Natural killer cell (primary cell): ENCODE results near the gene TRAPPC2B. TPM values are rescaled to one million over a fixed set of nuclear protein-coding genes. Genes with fewer than 3 reads are reported as not detected.

Experiments used
- ATAC-seq, 3 donors: fragments of 150-1000 bp in 2 of 3; fragments of 200-7000 bp in 1 of 3; cut with Tn5 transposase; 1 replicate in 1 of 3; 2 replicates in 2 of 3; pipeline ENCODE4 v1.10.0; 2021; ENCODE audit warnings: mild to moderate bottlenecking in 2 of 3, moderate library complexity in 2 of 3
- DNase-seq, 2 donors: peaks; one replicate each; pipeline versions ENCODE4 v3.0.0 to v3.0.0-alpha.2; 2013 to 2021; ENCODE audit warnings: mixed read lengths in 1 of 2
- H3K27ac ChIP-seq: one replicate; pipeline ENCODE4 v1.5.1; 2013; ENCODE audit warnings: mild to moderate bottlenecking, low read length
- H3K27me3 ChIP-seq: one replicate; pipeline ENCODE4 v1.6.1; 2013; ENCODE audit warnings: low read length; ENCODE audit not compliant: control insufficient read depth, insufficient read depth
- H3K36me3 ChIP-seq: one replicate; pipeline ENCODE4 v1.6.1; 2013; ENCODE audit warnings: low read length; ENCODE audit not compliant: control insufficient read depth, insufficient read depth
- H3K4me1 ChIP-seq: one replicate; pipeline ENCODE4 v1.6.1; 2013; ENCODE audit warnings: low read length; ENCODE audit not compliant: control insufficient read depth, insufficient read depth
- H3K4me3 ChIP-seq: one replicate; pipeline ENCODE4 v1.5.1; 2013; ENCODE audit warnings: low read length
- H3K9me3 ChIP-seq: one replicate; pipeline ENCODE4 v1.6.1; 2013; ENCODE audit warnings: low read length; ENCODE audit not compliant: control insufficient read depth, insufficient read depth
- H3K27ac Mint-ChIP-seq, 2 donors: one replicate each; pipeline ENCODE4 v1.8.0; 2022; ENCODE audit warnings: mild to moderate bottlenecking in 2 of 2, mixed read lengths in 2 of 2, moderate library complexity in 1 of 2
- H3K27me3 Mint-ChIP-seq, 2 donors: one replicate each; pipeline ENCODE4 v1.8.0; 2022; ENCODE audit warnings: low read depth in 2 of 2, mixed read lengths in 2 of 2
- H3K36me3 Mint-ChIP-seq: one replicate; pipeline ENCODE4 v1.8.0; 2022; ENCODE audit warnings: mixed read lengths
- H3K4me1 Mint-ChIP-seq, 2 donors: one replicate each; pipeline ENCODE4 v1.8.0; 2022; ENCODE audit warnings: mixed read lengths in 2 of 2
- H3K4me3 Mint-ChIP-seq: one replicate; pipeline ENCODE4 v1.8.0; 2022; ENCODE audit warnings: mild to moderate bottlenecking, moderate library complexity, mixed read lengths
- H3K9me3 Mint-ChIP-seq, 2 donors: one replicate each; pipeline ENCODE4 v1.8.0; 2022; ENCODE audit warnings: mixed read lengths in 2 of 2
- WGBS: methylation state at CpG from one replicate; pipeline ENCODE4 v1.1.7; 2013; ENCODE audit warnings: missing lambda C conversion rate; ENCODE audit not compliant: insufficient coverage; 5-methylcytosine and 5-hydroxymethylcytosine counted together
- intact Hi-C: fragments of 100-400 bp; cut with micrococcal nuclease; formaldehyde crosslinking; loops from one replicate; pipeline ENCODE4 v1.14.2; 2022
- total RNA-seq, 4 donors: library from RNA; stranded (reverse); fragments of 120-200 nt in 1 of 4; gene quantifications; one replicate each; pipeline versions ENCODE4 v1.2.3 to v1.2.4, GENCODE V29; 2013 to 2022
- TF ChIP-seq, protein P1 (sequence below): fragments of 200-600 bp; IDR thresholded peaks from one replicate; pipeline ENCODE4 v1.8.0; 2022; ENCODE audit warnings: antibody characterized with exemption

The TRAPPC2B gene
- total RNA-seq, 3 donors from 2014 or later (not counting 1 experiment from before 2014, with no cell fraction given), result 7.4 to 15.6 (median 13.7) TPM

DNA sequence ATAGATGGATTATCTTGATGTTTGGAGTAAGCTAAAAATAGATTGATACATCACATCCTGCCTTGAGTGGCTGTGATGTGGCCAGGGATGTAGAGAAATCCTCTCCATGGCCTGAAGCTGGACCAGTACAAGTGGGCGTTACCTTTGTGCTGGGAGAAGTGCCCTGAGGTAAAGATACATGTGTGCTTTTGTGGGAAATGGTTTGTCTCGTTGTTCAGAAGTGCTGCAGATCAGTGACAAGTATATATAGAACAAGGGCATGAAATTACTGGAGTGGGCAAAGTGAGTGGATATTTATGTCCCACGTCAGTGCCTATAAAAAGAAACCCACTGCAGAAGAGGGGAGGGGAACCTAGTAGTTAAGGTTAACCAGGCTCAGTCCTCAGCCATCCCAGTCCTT is 24.5 kb upstream of the TRAPPC2B start:
- intact Hi-C loops, result no loop called here
- Histone ChIP-seq H3K4me1 (no peaks in the 10 kb centered on the region), H3K4me3 (no peak overlapping the region), H3K36me3 (no peaks in the 10 kb centered on the region), H3K9me3 (no peaks in the 10 kb centered on the region), H3K27me3 (no peaks in the 10 kb centered on the region), H3K27ac (no peak overlapping the region)
- TF ChIP-seq, protein P1, sequence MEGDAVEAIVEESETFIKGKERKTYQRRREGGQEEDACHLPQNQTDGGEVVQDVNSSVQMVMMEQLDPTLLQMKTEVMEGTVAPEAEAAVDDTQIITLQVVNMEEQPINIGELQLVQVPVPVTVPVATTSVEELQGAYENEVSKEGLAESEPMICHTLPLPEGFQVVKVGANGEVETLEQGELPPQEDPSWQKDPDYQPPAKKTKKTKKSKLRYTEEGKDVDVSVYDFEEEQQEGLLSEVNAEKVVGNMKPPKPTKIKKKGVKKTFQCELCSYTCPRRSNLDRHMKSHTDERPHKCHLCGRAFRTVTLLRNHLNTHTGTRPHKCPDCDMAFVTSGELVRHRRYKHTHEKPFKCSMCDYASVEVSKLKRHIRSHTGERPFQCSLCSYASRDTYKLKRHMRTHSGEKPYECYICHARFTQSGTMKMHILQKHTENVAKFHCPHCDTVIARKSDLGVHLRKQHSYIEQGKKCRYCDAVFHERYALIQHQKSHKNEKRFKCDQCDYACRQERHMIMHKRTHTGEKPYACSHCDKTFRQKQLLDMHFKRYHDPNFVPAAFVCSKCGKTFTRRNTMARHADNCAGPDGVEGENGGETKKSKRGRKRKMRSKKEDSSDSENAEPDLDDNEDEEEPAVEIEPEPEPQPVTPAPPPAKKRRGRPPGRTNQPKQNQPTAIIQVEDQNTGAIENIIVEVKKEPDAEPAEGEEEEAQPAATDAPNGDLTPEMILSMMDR, result no peak
- no peaks in the 10 kb centered on the region for H3K27me3 Mint-ChIP-seq
- H3K36me3 Mint-ChIP-seq, result no peaks in the 10 kb centered on the region
- H3K27ac Mint-ChIP-seq, result no peak overlapping the region
- DNase-seq, result no peak
- ATAC-seq, result no peak
- no peak overlapping the region for H3K4me3 Mint-ChIP-seq
- 76% methylated on average over 3 of the region's 3 CpGs for WGBS
- peaks cover 0 to 4% of the 10 kb centered on the region in 2 donors for H3K9me3 Mint-ChIP-seq
- no peaks in the 10 kb centered on the region for H3K4me1 Mint-ChIP-seq

DNA sequence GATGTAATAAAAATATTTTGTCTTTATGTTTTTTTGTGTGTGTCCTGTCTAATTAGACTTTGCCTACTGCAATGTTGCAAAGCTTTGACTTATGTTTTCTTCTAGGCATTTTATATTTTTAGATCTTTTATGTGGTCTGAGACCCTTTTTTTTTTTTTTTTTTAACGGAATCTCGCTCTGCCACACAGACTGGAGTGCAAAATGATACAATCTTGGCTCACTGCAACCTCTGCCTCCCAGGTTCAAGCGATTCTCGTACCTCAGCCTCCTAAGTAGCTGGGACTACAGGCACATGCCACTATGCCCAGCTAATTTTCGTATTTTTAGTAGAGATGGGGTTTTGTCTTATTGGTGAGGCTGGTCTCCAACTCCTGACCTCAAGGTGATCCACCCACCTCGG is 20.8 kb upstream of the TRAPPC2B start:
- 80% methylated on average over 6 of the region's 6 CpGs for WGBS
- peaks cover 12 to 29% of the 10 kb centered on the region in 2 donors for H3K27me3 Mint-ChIP-seq
- Histone ChIP-seq H3K4me3 (no peak overlapping the region), H3K4me1 (no peaks in the 10 kb centered on the region), H3K9me3 (no peaks in the 10 kb centered on the region), H3K27me3 (peaks cover 2% of the 10 kb centered on the region), H3K27ac (no peak overlapping the region), H3K36me3 (no peaks in the 10 kb centered on the region)
- peaks cover 0 to 4% of the 10 kb centered on the region in 2 donors for H3K9me3 Mint-ChIP-seq
- TF ChIP-seq, protein P1, result no peak
- H3K4me1 Mint-ChIP-seq, result no peaks in the 10 kb centered on the region
- no peaks in the 10 kb centered on the region for H3K36me3 Mint-ChIP-seq
- intact Hi-C loops, result no loop called here
- H3K27ac Mint-ChIP-seq, result no peak overlapping the region
- DNase-seq (no peak), ATAC-seq (no peak)
- no peak overlapping the region for H3K4me3 Mint-ChIP-seq

DNA sequence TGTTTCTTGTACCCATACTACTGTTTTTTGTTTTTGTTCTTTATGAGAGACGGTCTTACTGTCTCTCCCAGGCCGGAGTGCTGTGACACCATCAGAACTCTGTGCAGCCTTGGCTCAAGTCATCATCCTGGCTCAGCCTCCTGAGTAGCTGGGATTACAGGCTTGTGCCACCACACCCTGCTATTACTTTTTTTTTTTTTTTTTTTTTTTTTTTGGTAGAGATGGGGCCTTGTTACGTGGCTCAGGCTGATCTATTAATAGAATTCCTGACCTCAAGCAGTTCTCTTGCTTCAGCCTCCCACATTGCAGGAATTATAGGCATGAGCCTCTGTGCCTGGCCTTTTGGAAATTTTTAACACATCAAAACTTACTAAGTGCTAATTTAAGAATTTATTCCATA is 15.2 kb upstream of the TRAPPC2B start:
- H3K27ac ChIP-seq, result no peak overlapping the region
- H3K36me3 ChIP-seq, result no peaks in the 10 kb centered on the region
- H3K4me3 ChIP-seq, result no peak overlapping the region
- ATAC-seq, result no peak
- Mint-ChIP-seq H3K4me1 (peaks cover 25 to 29% of the 10 kb centered on the region in 2 donors), H3K4me3 (no peak overlapping the region), H3K27me3 (peaks cover 13 to 33% of the 10 kb centered on the region in 2 donors), H3K36me3 (peaks cover 19% of the 10 kb centered on the region), H3K9me3 (peaks cover 6 to 11% of the 10 kb centered on the region in 2 donors), H3K27ac (no peak overlapping the region)
- TF ChIP-seq, protein P1, result no peak
- peaks cover 2% of the 10 kb centered on the region for H3K27me3 ChIP-seq
- intact Hi-C loops, result no loop called here
- 79% methylated on average over 3 of the region's 3 CpGs for WGBS
- H3K4me1 ChIP-seq, result peaks cover 17% of the 10 kb centered on the region
- peaks cover 3% of the 10 kb centered on the region for H3K9me3 ChIP-seq
- no peak for DNase-seq
